HAP-1 (cell line): ENCODE results near the gene CKAP2.
"Not testable (repeated sequence)": the region's sequence is repeated elsewhere in the genome, so short reads cannot be mapped to it uniquely, and the experiment has no call there.

Experiments used
- DNase-seq, 2 experiments: peaks; one replicate each; pipeline ENCODE4 v3.0.0-alpha.2; 2016 to 2020; ENCODE audit warnings: low spot score in 2 of 2
- H3K27me3 ChIP-seq: fragments of 250-450 bp; sonication (Bioruptor Pico); 2 replicates; pipeline ENCODE4 v1.5.1; 2020; ENCODE audit warnings: low read depth, mild to moderate bottlenecking, moderate library complexity
- H3K36me3 ChIP-seq: fragments of 250-450 bp; sonication (Bioruptor Pico); replicated peaks from 2 replicates; pipeline ENCODE4 v1.5.1; 2020; ENCODE audit warnings: mild to moderate bottlenecking
- H3K4me1 ChIP-seq: fragments of 250-450 bp; sonication (Bioruptor Pico); 2 replicates; pipeline ENCODE4 v1.5.1; 2020; ENCODE audit warnings: mild to moderate bottlenecking
- H3K4me3 ChIP-seq: fragments of 250-450 bp; sonication (Bioruptor Pico); 2 replicates; pipeline ENCODE4 v1.5.1; 2020; ENCODE audit warnings: mild to moderate bottlenecking, moderate library complexity
- H3K9me3 ChIP-seq: fragments of 250-450 bp; sonication (Bioruptor Pico); 2 replicates; pipeline ENCODE4 v1.5.1; 2020; ENCODE audit warnings: mild to moderate bottlenecking, moderate library complexity
- in situ Hi-C: fragments of 300-500 bp; cut with MboI; formaldehyde crosslinking; loops from 3 replicates; pipeline ENCODE4 v1.14.3; 2020; ENCODE audit warnings: low sequenced_read_pairs, inconsistent platforms, mixed read lengths

Gene CKAP2

DNA sequence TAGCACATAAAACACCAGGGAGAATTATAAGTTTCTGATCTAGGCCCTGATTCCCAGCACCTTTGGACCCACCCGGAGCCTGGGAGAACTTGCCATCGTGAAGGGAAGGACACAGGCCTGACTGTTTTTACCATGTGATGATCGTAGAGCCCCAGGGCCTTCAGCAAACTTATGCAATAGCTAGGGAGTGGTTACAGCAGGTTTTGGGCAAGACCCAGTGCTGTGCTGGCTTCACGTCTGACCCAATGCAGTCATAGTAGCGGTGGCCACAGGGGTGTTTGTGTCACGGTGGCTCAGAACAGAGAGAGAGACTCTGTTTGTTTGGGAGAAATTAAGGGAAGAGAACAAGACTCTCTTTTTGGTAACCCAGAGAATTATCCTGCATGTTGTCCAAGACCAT, 68.0 kb downstream of the CKAP2 start:
- in situ Hi-C loops = not testable (repeated sequence)

More for the DNA sequence above, 68.0 kb downstream of the CKAP2 start:
- not testable (repeated sequence) for H3K4me3 ChIP-seq, DNase-seq, H3K27me3 ChIP-seq, H3K4me1 ChIP-seq, H3K9me3 ChIP-seq, H3K36me3 ChIP-seq
